Lower leg skin (tissue), 3 donors: Measurements from ENCODE around the gene PHLDA1.

Experiments used
- POLR2A ChIP-seq, 2 donors: fragments of 450-650 bp; IDR thresholded peaks; one replicate each; pipeline ENCODE4 v1.6.1; 2016 to 2017; ENCODE audit warnings: antibody characterized with exemption in 2 of 2, mild to moderate bottlenecking in 1 of 2, moderate library complexity in 1 of 2
- TF ChIP-seq, protein P1 (sequence below), 3 donors: fragments of 450-650 bp; IDR thresholded peaks; one replicate each; pipeline ENCODE4 v1.5.1; 2016; ENCODE audit warnings: antibody characterized with exemption in 3 of 3, mild to moderate bottlenecking in 3 of 3, moderate library complexity in 2 of 3

DNA sequence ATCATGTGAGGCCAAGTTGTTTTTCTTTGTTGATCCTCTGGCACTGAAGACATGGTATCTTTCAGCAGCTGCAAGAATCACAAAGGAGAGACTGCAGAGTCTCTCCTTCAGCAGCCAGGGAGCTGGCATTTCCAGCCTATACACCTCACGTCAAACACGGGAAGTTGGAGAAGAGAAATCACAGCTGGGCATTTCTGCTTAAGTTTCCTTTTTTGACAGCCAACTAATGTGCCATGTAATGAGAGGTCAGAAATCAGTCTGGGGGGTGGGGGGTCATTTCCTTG is 28.3 kb downstream of the PHLDA1 start:
- TF ChIP-seq, protein P1, sequence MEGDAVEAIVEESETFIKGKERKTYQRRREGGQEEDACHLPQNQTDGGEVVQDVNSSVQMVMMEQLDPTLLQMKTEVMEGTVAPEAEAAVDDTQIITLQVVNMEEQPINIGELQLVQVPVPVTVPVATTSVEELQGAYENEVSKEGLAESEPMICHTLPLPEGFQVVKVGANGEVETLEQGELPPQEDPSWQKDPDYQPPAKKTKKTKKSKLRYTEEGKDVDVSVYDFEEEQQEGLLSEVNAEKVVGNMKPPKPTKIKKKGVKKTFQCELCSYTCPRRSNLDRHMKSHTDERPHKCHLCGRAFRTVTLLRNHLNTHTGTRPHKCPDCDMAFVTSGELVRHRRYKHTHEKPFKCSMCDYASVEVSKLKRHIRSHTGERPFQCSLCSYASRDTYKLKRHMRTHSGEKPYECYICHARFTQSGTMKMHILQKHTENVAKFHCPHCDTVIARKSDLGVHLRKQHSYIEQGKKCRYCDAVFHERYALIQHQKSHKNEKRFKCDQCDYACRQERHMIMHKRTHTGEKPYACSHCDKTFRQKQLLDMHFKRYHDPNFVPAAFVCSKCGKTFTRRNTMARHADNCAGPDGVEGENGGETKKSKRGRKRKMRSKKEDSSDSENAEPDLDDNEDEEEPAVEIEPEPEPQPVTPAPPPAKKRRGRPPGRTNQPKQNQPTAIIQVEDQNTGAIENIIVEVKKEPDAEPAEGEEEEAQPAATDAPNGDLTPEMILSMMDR (IDR thresholded peaks at IDR 0.05): no peak
- no peak for TF ChIP-seq POLR2A (IDR thresholded peaks at IDR 0.05)
